Chondrocyte (in vitro differentiated cells): ENCODE data around the gene PLEKHG3. TPM values are rescaled to one million over a fixed set of nuclear protein-coding genes. Genes with fewer than 3 reads are reported as not detected.

Source experiments
- DNase-seq: peaks from one replicate; pipeline ENCODE4 v3.0.0; 2021; ENCODE audit warnings: mixed read lengths, low spot score
- H3K27ac Mint-ChIP-seq: one replicate; pipeline ENCODE4 v1.8.0; 2021; ENCODE audit warnings: mild to moderate bottlenecking, moderate library complexity, mixed read lengths; ENCODE audit not compliant: unreplicated experiment
- H3K27me3 Mint-ChIP-seq: 2 replicates; pipeline ENCODE4 v1.8.0; 2021; ENCODE audit warnings: low read depth, mixed read lengths
- H3K36me3 Mint-ChIP-seq: 2 replicates; pipeline ENCODE4 v1.8.0; 2021; ENCODE audit warnings: low read depth, mixed read lengths
- H3K4me1 Mint-ChIP-seq: 2 replicates; pipeline ENCODE4 v1.8.0; 2021; ENCODE audit warnings: low read depth, mild to moderate bottlenecking, mixed read lengths
- H3K4me3 Mint-ChIP-seq: one replicate; pipeline ENCODE4 v1.8.0; 2021; ENCODE audit warnings: mild to moderate bottlenecking, moderate library complexity, mixed read lengths; ENCODE audit not compliant: unreplicated experiment
- H3K9me3 Mint-ChIP-seq: 2 replicates; pipeline ENCODE4 v1.8.0; 2021; ENCODE audit warnings: low read depth, mixed read lengths
- CTCF ChIP-seq: fragments of 200-600 bp; sonication (generic); IDR thresholded peaks from 2 replicates; pipeline ENCODE4 v1.5.0; 2021; ENCODE audit warnings: antibody characterized with exemption, mild to moderate bottlenecking, moderate library complexity
- total RNA-seq: library from RNA; stranded (reverse); gene quantifications from 3 replicates; pipeline ENCODE4 v1.2.1, GENCODE V29; 2021

The PLEKHG3 gene
- total RNA-seq, 1 donor from 2014 or later = 131 TPM

GRCh38 chr14:64700290-64700689, 3.9 kb upstream of the PLEKHG3 start:
- H3K9me3 Mint-ChIP-seq = no peaks in the 10 kb centered on the region
- no peak for TF ChIP-seq CTCF
- peaks cover 16% of the 10 kb centered on the region for H3K4me1 Mint-ChIP-seq
- no peak overlapping the region for H3K27ac Mint-ChIP-seq
- H3K27me3 Mint-ChIP-seq = no peaks in the 10 kb centered on the region
- no peaks in the 10 kb centered on the region for H3K36me3 Mint-ChIP-seq
- H3K4me3 Mint-ChIP-seq = no peak overlapping the region
- DNase-seq = no peak

GRCh38 chr14:64700894-64701293, 3.3 kb upstream of the PLEKHG3 start:
- Mint-ChIP-seq H3K27me3 (no peaks in the 10 kb centered on the region), H3K4me3 (no peak overlapping the region), H3K4me1 (peaks cover 22% of the 10 kb centered on the region), H3K36me3 (no peaks in the 10 kb centered on the region), H3K27ac (no peak overlapping the region), H3K9me3 (no peaks in the 10 kb centered on the region)
- DNase-seq = no peak
- TF ChIP-seq CTCF = no peak

GRCh38 chr14:64701660-64702059, 2.6 kb upstream of the PLEKHG3 start:
- H3K36me3 Mint-ChIP-seq = no peaks in the 10 kb centered on the region
- H3K27ac Mint-ChIP-seq = no peak overlapping the region
- no peaks in the 10 kb centered on the region for H3K27me3 Mint-ChIP-seq
- no peak for TF ChIP-seq CTCF
- DNase-seq = no peak
- H3K4me3 Mint-ChIP-seq = no peak overlapping the region
- no peaks in the 10 kb centered on the region for H3K9me3 Mint-ChIP-seq
- H3K4me1 Mint-ChIP-seq = peaks cover 28% of the 10 kb centered on the region

- peaks cover 38% of the 10 kb centered on the region for H3K4me1 Mint-ChIP-seq
- no peaks in the 10 kb centered on the region for H3K9me3 Mint-ChIP-seq
- H3K36me3 Mint-ChIP-seq = peaks cover 3% of the 10 kb centered on the region
- no peaks in the 10 kb centered on the region for H3K27me3 Mint-ChIP-seq
- no peak for TF ChIP-seq CTCF
- no peak overlapping the region for H3K27ac Mint-ChIP-seq
- peak overlapping the region; percentile 31 for H3K4me3 Mint-ChIP-seq
- DNase-seq = no peak
These were observed 1.5 kb upstream of the PLEKHG3 start for GRCh38 chr14:64702493-64703394.

- Mint-ChIP-seq H3K4me3 (peak overlapping the region; percentile 78), H3K27ac (peak overlapping the region; percentile 94), H3K9me3 (no peaks in the 10 kb centered on the region), H3K27me3 (no peaks in the 10 kb centered on the region), H3K36me3 (peaks cover 3% of the 10 kb centered on the region), H3K4me1 (peaks cover 46% of the 10 kb centered on the region)
- TF ChIP-seq CTCF = no peak
- DNase-seq = no peak
These were observed 655 bp upstream of the PLEKHG3 start for GRCh38 chr14:64703395-64704142.
